ENCODE data around the gene PKNOX2.

PKNOX2 gene, protein sequence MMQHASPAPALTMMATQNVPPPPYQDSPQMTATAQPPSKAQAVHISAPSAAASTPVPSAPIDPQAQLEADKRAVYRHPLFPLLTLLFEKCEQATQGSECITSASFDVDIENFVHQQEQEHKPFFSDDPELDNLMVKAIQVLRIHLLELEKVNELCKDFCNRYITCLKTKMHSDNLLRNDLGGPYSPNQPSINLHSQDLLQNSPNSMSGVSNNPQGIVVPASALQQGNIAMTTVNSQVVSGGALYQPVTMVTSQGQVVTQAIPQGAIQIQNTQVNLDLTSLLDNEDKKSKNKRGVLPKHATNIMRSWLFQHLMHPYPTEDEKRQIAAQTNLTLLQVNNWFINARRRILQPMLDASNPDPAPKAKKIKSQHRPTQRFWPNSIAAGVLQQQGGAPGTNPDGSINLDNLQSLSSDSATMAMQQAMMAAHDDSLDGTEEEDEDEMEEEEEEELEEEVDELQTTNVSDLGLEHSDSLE

DNA sequence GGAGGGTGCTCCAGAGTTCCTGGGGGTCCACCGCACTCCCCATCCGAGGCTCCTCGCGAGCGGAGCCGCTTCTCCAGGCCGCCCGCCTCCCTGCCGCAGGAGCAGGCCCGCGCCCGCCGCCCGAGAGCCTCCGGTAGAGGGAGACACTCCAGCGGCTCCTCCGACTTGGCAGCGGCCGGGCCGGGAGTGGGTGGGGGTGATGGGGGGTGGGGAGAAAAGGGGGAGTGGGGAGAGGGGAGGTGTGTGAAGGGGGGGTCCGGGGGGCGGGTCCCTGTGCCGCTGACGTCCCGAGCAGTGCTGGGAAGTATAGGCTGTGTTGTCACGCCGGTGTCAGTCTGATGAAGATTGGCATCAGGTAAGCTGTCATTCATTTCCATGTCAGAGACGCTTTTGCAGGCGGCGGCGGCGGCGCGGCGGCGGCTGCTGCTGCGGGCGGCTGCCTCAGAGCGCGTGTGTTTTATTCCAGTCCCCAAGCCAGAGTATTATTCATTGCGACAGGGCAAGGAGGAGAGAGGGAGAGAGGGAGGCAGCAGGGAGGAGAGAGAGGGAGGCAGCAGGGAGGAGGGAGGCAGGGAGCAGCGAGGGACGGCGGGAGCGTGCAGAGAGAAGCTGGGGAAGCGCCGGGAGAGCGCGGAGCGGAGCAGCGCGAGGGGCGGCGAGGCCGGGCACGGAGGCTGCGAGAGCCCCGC, at the start of gene PKNOX2:
Gene PKNOX2, plus strand, starts transcription at position 330 of the 689 bp plus-strand sequence. CDS start 186,555 bp downstream, outside the sequence.
- Mint-ChIP-seq H3K9me3 (no peaks in the 10 kb centered on the region), H3K27ac (no peak within 1 kb of the TSS), H3K27me3 (peaks cover 78% of the 10 kb centered on the region), H3K4me3 (peak within 1 kb of the TSS; percentile 83), H3K4me1 (ENCODE audit: low read depth) (peaks cover 20% of the 10 kb centered on the region), H3K36me3 (ENCODE audit: low read depth) (no peaks in the 10 kb centered on the region)
- DNase-seq, result peak; percentile 76

DNA sequence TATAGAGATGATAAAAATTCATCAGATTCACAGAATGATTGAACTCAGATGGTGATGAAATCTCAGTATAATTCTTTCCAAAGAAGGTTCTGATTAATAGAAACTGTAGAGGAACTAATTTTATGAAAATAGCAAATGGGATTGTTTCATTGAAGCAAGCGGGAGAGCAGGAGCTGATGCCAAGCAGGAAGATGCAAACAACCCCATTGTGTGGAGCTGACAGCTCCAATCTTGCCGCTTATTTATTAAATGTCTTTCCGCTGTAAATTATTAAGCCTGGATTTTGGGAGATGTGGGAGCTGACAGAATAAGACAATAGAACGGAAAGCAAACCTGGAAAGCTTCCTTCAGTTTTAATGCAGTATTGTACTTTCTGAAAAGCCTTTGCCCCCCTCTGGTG, 47.1 kb upstream of the PKNOX2 start:
- H3K27me3 Mint-ChIP-seq, result peaks cover 26% of the 10 kb centered on the region

DNA sequence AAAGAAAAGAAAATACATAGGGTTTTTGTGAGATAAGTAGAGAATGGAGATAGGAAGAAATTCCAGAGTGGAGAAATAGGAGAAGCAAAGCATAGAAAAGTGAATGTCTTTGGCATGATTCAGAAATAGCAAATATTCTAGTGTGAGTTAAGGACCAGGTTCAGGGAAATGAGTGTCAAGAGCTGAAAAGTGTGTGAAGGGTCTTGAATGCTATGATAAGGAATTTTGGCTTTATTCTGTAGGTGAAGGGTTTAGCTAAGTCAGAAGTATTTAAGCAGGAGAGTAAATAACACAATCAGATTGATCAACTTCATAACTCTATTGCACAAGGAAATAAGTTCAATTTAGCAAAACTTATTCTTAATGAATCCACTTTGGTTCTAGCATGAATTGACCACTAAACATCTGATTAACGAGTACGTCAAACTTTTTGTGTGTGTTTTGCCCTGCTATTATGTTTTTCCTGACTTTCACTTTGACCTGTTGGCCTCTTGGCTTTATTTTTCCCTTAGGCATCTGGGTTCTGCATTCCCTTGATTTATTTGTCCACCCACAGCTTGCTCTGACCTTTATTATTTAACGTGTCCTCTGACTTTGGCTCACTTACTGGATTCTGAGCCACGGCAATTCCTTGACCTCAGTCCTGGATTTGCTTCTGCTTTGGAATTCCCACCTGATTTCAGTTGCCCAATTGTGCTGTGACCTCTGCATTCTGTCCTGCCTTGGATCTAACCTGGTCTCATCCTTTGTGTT, 41.2 kb upstream of the PKNOX2 start:
- H3K27ac Mint-ChIP-seq, result no peak overlapping the region
- no peaks in the 10 kb centered on the region for H3K36me3 Mint-ChIP-seq (ENCODE audit: low read depth)
- no peak for DNase-seq
- H3K4me3 Mint-ChIP-seq, result no peak overlapping the region
- peaks cover 39% of the 10 kb centered on the region for H3K27me3 Mint-ChIP-seq
- H3K9me3 Mint-ChIP-seq, result no peaks in the 10 kb centered on the region
- peaks cover 7% of the 10 kb centered on the region for H3K4me1 Mint-ChIP-seq (ENCODE audit: low read depth)

More for the DNA sequence above, 47.1 kb upstream of the PKNOX2 start:
- DNase-seq, result no peak
- Mint-ChIP-seq H3K4me1 (ENCODE audit: low read depth) (peaks cover under 1% of the 10 kb centered on the region), H3K9me3 (peaks cover 1% of the 10 kb centered on the region), H3K4me3 (no peak overlapping the region), H3K27ac (no peak overlapping the region), H3K36me3 (ENCODE audit: low read depth) (no peaks in the 10 kb centered on the region)

DNA sequence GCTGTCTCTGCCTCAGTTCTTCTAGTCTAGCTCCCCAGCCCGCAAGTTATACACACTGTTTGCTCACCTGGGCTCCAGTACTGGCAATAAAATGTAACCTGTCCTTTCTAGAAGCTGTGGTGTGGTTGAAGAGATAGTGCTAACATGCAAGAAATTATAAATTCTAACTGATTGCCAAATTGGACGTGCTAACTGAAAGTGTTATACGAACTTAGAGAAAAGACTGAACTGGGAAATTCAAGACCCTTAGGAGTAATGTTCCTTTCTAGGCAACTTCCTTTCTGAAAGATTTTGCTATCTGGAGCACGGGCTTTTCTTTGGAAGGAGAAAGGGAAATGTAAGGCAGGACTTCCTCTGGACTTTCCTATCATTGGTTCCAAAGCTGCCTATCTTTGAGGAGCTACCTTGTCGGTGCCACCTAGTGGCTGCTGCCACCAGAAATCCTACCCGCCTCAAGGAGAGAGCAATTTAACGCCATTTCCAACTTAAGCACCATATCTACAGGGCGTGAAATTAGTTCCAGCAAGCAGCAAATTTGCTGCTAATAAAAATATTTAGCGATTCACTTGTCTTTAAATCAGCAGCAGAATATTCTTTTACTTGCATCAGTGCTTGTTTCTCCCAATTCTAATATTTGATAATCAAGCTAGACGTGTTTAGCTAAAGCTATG, 40.5 kb upstream of the PKNOX2 start:
- peak; percentile 48 for DNase-seq

DNA sequence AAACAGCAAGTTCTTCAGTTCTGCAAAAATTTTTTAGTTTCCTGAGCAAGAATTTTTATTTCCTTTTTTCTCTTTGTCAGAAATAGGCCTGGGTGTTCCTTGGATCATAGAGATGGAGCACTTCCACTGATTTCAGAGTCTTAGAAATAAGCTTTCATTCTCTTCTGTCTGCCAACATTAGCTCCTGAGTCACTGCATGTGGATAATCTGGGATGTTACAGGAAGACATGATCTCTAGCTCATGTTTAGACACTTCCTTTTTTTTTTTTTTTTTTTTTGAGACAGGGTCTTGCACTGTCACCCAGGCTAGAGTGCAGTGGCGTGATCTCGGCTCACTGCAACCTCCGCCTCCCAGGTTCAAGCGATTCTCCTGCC, 39.9 kb upstream of the PKNOX2 start:
- peaks cover 7% of the 10 kb centered on the region for H3K4me1 Mint-ChIP-seq (ENCODE audit: low read depth)
- no peak overlapping the region for H3K4me3 Mint-ChIP-seq
- DNase-seq, result no peak
- H3K27ac Mint-ChIP-seq, result no peak overlapping the region
- no peaks in the 10 kb centered on the region for H3K36me3 Mint-ChIP-seq (ENCODE audit: low read depth)
- H3K27me3 Mint-ChIP-seq, result peaks cover 39% of the 10 kb centered on the region
- no peaks in the 10 kb centered on the region for H3K9me3 Mint-ChIP-seq

More for the DNA sequence above, 40.5 kb upstream of the PKNOX2 start:
- H3K4me1 Mint-ChIP-seq (ENCODE audit: low read depth), result peaks cover 7% of the 10 kb centered on the region
- peaks cover 38% of the 10 kb centered on the region for H3K27me3 Mint-ChIP-seq
- no peak overlapping the region for H3K27ac Mint-ChIP-seq
- no peaks in the 10 kb centered on the region for H3K36me3 Mint-ChIP-seq (ENCODE audit: low read depth)
- no peaks in the 10 kb centered on the region for H3K9me3 Mint-ChIP-seq
- H3K4me3 Mint-ChIP-seq, result no peak overlapping the region

DNA sequence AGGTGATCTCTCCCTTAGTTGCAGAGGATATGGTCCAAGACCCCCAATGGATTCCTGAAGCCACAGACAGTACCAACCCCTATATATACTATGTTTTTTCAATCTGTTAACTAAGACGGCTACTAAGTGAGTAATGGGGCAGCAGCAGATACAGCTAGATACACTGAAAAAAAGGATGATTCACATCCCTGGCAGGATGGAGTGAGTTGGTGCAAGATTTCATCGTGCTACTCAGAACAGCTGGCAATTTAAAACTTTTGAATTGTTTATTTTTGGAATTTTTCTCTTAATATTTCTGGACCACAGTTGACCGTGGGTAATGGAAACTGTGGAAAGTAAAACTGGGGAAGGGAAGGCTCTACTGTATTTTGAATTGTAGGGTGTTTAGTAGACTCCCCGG, 36.1 kb upstream of the PKNOX2 start:
- no peaks in the 10 kb centered on the region for H3K9me3 Mint-ChIP-seq
- no peaks in the 10 kb centered on the region for H3K36me3 Mint-ChIP-seq (ENCODE audit: low read depth)
- no peak overlapping the region for H3K4me3 Mint-ChIP-seq
- H3K27me3 Mint-ChIP-seq, result peaks cover 56% of the 10 kb centered on the region
- DNase-seq, result no peak
- no peak overlapping the region for H3K27ac Mint-ChIP-seq
- peaks cover 7% of the 10 kb centered on the region for H3K4me1 Mint-ChIP-seq (ENCODE audit: low read depth)

DNA sequence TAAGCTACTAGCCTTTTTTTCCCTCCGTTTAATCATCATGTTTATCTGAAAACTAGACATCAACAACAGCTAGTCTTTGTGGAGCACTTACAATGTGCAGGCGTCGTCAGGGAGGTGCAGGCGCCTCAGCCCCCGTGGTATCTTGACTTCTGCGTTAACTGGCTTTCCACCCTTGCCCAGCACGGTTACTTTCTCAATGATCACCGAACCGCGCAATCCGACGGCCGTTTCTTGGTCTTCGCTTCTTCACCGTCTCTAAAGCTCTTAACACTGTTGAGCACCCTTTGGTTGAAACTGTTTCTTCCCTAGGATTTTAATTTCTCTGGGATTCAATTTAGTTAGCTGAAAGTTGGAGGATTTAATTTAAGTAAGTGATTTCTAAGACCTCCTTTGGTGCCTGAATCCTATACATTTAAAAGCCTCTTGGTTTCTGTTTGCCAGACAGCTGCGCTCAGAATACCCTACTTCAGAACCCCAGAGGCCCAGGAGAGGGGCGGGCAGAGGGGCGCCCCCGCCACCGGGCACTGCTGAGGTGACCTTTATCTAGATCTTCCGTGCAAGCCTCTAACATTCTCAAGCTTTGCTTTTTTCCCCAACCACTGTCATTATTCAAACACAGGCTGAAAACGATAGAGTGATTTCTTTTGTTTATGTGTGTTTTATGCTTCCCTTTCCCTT, 35.1 kb upstream of the PKNOX2 start:
- H3K4me3 Mint-ChIP-seq, result no peak overlapping the region
- H3K4me1 Mint-ChIP-seq (ENCODE audit: low read depth), result no peaks in the 10 kb centered on the region
- no peak for DNase-seq
- H3K27me3 Mint-ChIP-seq, result peaks cover 59% of the 10 kb centered on the region
- no peaks in the 10 kb centered on the region for H3K36me3 Mint-ChIP-seq (ENCODE audit: low read depth)
- no peaks in the 10 kb centered on the region for H3K9me3 Mint-ChIP-seq
- no peak overlapping the region for H3K27ac Mint-ChIP-seq

DNA sequence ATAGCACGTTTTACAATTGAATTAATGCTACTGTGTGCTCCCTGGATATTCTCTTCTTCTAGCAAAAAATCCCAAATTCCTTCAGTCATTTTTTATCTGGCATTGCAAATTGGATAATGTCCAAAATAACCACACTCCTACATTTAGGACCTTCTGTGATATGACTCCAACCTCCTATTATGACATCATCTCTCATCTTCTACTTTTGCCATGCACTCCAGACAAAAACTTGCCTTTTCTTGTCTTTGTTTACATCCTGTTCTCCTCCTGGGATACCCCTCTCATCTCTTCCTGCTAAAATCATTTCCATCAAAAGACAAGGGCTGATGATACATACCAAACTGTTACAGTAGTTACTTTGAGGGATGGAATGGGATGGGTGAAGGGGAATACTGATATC, 32.5 kb upstream of the PKNOX2 start:
- Mint-ChIP-seq H3K9me3 (no peaks in the 10 kb centered on the region), H3K27me3 (peaks cover 55% of the 10 kb centered on the region), H3K4me3 (no peak overlapping the region), H3K27ac (no peak overlapping the region), H3K4me1 (ENCODE audit: low read depth) (no peaks in the 10 kb centered on the region), H3K36me3 (ENCODE audit: low read depth) (no peaks in the 10 kb centered on the region)
- DNase-seq, result no peak

DNA sequence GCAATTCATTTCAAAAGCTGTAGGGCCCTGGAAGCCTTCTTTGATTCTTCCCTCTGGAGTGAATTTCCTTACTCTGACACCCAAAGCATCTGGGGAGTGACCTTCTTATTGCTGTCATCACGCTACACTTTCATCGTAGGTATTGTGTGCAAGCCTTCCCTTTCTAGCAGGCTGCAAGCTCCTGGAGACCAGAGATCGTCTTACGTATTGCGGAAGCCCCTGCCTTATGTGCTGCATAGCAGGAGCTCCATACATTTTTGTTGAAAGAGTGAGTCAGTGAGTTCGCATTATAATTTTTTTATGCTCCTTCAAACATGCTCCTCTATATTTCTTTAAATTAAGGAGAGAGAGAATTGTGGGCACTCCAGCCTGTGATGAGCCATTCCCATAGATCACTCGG, 32.0 kb upstream of the PKNOX2 start:
- Mint-ChIP-seq H3K4me1 (ENCODE audit: low read depth) (no peaks in the 10 kb centered on the region), H3K9me3 (no peaks in the 10 kb centered on the region)

DNA sequence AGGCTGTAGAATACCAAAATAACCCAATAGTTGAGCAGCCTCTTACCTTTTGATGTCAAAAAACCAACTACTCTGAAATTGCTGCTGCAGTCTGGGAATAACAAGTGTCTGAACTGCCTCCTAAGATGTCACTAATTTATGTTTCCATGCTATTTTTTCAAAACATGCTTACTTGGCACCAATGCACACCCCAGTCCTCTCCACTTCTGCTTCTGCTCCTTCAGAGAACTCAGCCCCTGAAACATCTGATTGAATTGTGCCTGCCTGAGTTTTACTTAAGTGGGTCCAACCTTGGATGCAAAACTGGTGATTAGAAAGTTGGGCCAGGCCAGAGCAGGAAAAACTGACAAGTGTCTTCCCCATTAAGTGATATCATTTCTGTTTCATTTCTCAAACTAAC, 28.6 kb upstream of the PKNOX2 start:
- H3K27me3 Mint-ChIP-seq, result peaks cover 42% of the 10 kb centered on the region
- H3K4me3 Mint-ChIP-seq, result no peak overlapping the region
- H3K9me3 Mint-ChIP-seq, result no peaks in the 10 kb centered on the region
- no peaks in the 10 kb centered on the region for H3K4me1 Mint-ChIP-seq (ENCODE audit: low read depth)
- H3K36me3 Mint-ChIP-seq (ENCODE audit: low read depth), result no peaks in the 10 kb centered on the region
- no peak for DNase-seq
- no peak overlapping the region for H3K27ac Mint-ChIP-seq

More for the DNA sequence above, 32.0 kb upstream of the PKNOX2 start:
- Mint-ChIP-seq H3K27ac (no peak overlapping the region), H3K4me3 (no peak overlapping the region), H3K36me3 (ENCODE audit: low read depth) (no peaks in the 10 kb centered on the region), H3K27me3 (peaks cover 50% of the 10 kb centered on the region)
- DNase-seq, result no peak

DNA sequence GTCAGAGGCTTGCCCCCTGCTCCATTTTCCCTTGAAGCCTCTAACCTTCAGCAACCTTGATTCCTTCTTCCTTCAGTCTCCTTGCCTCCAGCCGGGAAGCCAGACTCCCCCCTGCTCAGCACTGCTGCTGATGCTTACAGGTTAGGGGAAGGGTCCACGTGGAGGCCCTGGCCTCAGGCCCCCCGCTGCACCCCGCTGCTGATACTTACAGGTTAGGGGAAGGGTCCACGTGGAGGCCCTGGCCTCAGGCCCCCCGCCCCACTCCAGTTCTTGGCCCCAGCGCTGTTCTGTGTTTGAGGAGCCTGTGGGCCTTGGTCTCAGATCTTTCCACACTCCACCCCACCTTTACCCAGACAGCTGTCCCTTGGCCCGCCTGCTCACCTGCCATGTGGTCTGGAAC, 25.6 kb upstream of the PKNOX2 start:
- no peak overlapping the region for H3K27ac Mint-ChIP-seq
- H3K4me3 Mint-ChIP-seq, result no peak overlapping the region
- H3K36me3 Mint-ChIP-seq (ENCODE audit: low read depth), result no peaks in the 10 kb centered on the region
- H3K9me3 Mint-ChIP-seq, result no peaks in the 10 kb centered on the region
- H3K4me1 Mint-ChIP-seq (ENCODE audit: low read depth), result peaks cover 3% of the 10 kb centered on the region
- no peak for DNase-seq
- H3K27me3 Mint-ChIP-seq, result peaks cover 40% of the 10 kb centered on the region

DNA sequence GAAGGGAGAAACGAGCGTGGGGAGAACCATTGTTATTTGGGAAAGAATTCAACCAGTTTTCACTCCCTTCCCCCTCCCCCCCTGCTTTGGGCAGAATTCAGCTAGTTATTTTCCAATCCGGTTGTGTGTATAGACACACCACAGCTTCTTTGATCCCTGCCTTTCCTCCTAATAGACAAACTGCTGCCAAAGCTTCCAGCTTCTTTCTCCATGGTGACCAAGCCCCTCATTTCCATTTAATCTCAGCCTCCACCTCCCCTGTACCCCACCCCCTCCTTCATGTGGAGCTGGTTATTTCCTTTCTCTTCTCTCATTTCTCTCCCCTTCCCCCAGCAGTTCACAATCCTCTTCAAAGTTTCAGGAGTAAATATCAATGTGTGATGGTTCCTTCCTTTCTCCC, 24.8 kb upstream of the PKNOX2 start:
- Mint-ChIP-seq H3K4me3 (no peak overlapping the region), H3K27ac (no peak overlapping the region), H3K9me3 (no peaks in the 10 kb centered on the region), H3K27me3 (peaks cover 40% of the 10 kb centered on the region), H3K36me3 (ENCODE audit: low read depth) (no peaks in the 10 kb centered on the region), H3K4me1 (ENCODE audit: low read depth) (peaks cover 3% of the 10 kb centered on the region)
- no peak for DNase-seq

DNA sequence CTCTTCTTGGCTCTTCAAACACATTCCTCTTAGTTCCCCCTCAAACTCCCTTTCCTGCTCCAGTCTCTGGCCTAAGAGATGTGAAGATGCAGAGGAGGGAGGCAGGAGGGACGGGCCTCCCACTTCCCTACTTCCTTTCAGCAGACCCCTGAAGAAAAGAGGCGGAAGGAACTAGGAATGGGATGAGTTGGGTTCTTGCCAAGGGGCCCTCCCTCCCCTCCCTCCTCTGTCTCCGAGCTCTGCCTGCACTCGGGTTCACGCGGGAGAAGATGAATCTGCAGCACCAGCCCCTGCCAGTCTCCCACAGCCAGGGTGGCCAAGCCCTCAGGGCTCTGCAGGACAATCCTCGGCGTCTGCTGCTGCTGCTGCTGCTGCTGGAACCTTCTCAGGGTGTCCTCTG, 24.3 kb upstream of the PKNOX2 start:
- Mint-ChIP-seq H3K9me3 (no peaks in the 10 kb centered on the region), H3K36me3 (ENCODE audit: low read depth) (no peaks in the 10 kb centered on the region), H3K27me3 (peaks cover 42% of the 10 kb centered on the region), H3K27ac (no peak overlapping the region), H3K4me3 (no peak overlapping the region), H3K4me1 (ENCODE audit: low read depth) (peaks cover 3% of the 10 kb centered on the region)
- no peak for DNase-seq

DNA sequence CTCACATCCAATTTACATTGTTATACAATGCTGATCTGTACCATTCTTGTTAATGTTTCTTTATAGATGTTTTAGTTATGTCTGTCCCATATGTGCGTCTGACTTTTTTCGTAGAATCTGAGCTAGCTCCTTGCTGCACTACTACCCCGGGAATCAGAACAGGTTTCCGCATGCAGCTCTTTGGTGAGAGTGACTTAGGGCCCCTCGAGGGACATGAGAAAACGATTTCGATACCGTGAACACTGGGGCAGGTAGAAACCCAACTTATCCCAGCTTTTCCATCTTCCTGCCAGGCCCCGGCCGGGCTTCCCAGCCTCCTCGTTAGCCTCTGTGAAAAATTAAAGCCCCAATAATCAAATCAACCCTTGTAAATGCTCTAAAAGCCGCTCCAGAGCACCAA, 23.4 kb upstream of the PKNOX2 start:
- Mint-ChIP-seq H3K4me3 (no peak overlapping the region), H3K4me1 (ENCODE audit: low read depth) (peaks cover 3% of the 10 kb centered on the region), H3K9me3 (no peaks in the 10 kb centered on the region), H3K36me3 (ENCODE audit: low read depth) (no peaks in the 10 kb centered on the region), H3K27ac (no peak overlapping the region), H3K27me3 (peaks cover 42% of the 10 kb centered on the region)
- DNase-seq, result no peak
